ENCODE data around the gene CPN1. TPM values are rescaled to one million over a fixed set of nuclear protein-coding genes. Genes with fewer than 3 reads are reported as not detected.

CPN1 gene
- total and polyA plus RNA-seq, 4 donors = not detected

DNA sequence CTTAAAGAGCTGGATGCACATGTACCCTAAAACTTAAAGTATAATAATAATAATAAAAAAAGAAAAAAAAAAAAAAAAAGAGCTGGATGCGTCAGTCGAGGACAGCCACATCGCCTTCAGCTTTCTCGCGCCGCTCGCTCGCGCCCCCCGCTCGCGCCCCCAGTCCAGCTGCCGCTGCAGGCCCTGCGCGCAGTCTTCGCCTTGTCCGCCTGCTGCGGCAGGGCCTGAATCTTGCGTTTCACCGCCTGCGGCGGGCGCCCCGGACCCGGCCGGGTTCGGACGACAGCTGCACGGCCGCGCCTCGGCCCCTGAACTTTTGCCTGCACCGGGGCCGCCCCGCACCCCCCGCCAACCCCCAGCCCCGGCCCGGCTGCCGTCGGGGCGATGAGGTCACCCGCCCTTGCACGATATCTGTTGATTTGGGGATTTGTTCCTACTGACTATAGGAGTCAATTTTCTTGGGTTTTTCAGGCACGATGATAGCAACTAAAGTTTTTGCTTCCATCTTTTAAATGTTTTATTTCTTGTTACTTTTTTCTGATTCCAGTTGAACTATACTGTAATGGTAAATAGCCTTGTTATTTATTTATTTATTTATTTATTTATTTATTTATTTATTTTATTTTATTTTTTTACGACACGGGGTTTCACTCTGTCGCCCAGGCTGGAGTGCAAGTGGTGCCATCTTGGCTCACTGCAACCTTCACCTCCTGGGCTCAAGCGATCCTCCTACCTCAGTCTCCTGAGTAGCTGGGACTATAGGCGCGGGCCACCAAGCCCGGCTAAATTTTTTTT lies 33.5 kb upstream of the CPN1 start:
- no peak overlapping the region for H3K4me3 ChIP-seq (ENCODE audit: low read length in 2 of 2)
- intact Hi-C loops (cut with DNase I) = no loop called here
- ATAC-seq (ENCODE audit: low FRiP score) = no peak
- no peaks in the 10 kb centered on the region for H3K36me3 ChIP-seq (ENCODE audit: control insufficient read depth in 1 of 2, insufficient read depth in 2 of 2, low read length in 1 of 2)
- H3K4me1 ChIP-seq (ENCODE audit: control insufficient read depth in 1 of 2, insufficient read depth in 2 of 2, low read length in 2 of 2) = no peaks in the 10 kb centered on the region
- WGBS, 2 donors = 21% methylated on average over 48 to 51 of the region's 51 CpGs
- DNase-seq = no peak
- H3K27me3 ChIP-seq (ENCODE audit: control insufficient read depth in 1 of 2, insufficient read depth in 2 of 2, low read length in 1 of 2) = peaks cover 0 to 4% of the 10 kb centered on the region in 2 donors
- peaks cover 2% of the 10 kb centered on the region for H3K9me3 ChIP-seq (ENCODE audit: control insufficient read depth, low read length)
- no peak overlapping the region for H3K27ac ChIP-seq (ENCODE audit: low read depth in 1 of 2, low read length in 2 of 2)

GRCh38 chr10:100114460-100114859 lies 32.8 kb upstream of the CPN1 start:
- Histone ChIP-seq H3K27me3 (ENCODE audit: control insufficient read depth in 1 of 2, insufficient read depth in 2 of 2, low read length in 1 of 2) (peaks cover 0 to 4% of the 10 kb centered on the region in 2 donors), H3K36me3 (ENCODE audit: control insufficient read depth in 1 of 2, insufficient read depth in 2 of 2, low read length in 1 of 2) (no peaks in the 10 kb centered on the region), H3K4me3 (ENCODE audit: low read length in 2 of 2) (no peak overlapping the region), H3K27ac (ENCODE audit: low read depth in 1 of 2, low read length in 2 of 2) (no peak overlapping the region), H3K9me3 (ENCODE audit: control insufficient read depth, low read length) (peaks cover 2% of the 10 kb centered on the region), H3K4me1 (ENCODE audit: control insufficient read depth in 1 of 2, insufficient read depth in 2 of 2, low read length in 2 of 2) (no peaks in the 10 kb centered on the region)
- intact Hi-C loops (cut with DNase I) = no loop called here
- DNase-seq (no peak), ATAC-seq (ENCODE audit: low FRiP score) (no peak)
- 90% methylated on average over 13 of the region's 13 CpGs for whole genome bisulfite sequencing, 2 donors

- intact Hi-C loops (cut with DNase I) = no loop called here
- Histone ChIP-seq H3K36me3 (ENCODE audit: control insufficient read depth in 1 of 2, insufficient read depth in 2 of 2, low read length in 1 of 2) (no peaks in the 10 kb centered on the region), H3K27me3 (ENCODE audit: control insufficient read depth in 1 of 2, insufficient read depth in 2 of 2, low read length in 1 of 2) (no peaks in the 10 kb centered on the region), H3K4me1 (ENCODE audit: control insufficient read depth in 1 of 2, insufficient read depth in 2 of 2, low read length in 2 of 2) (no peaks in the 10 kb centered on the region), H3K27ac (ENCODE audit: low read depth in 1 of 2, low read length in 2 of 2) (no peak overlapping the region), H3K4me3 (ENCODE audit: low read length in 2 of 2) (no peak overlapping the region), H3K9me3 (ENCODE audit: control insufficient read depth, low read length) (no peaks in the 10 kb centered on the region)
- WGBS, 2 donors = 39 to 44% methylated on average over 3 of the region's 3 CpGs
- ATAC-seq (ENCODE audit: low FRiP score) (no peak), DNase-seq (no peak)
Observed at GRCh38 chr10:100109670-100110069, 28.0 kb upstream of the CPN1 start.

GRCh38 chr10:100106865-100107264 lies 25.2 kb upstream of the CPN1 start:
- H3K27ac ChIP-seq (ENCODE audit: low read depth in 1 of 2, low read length in 2 of 2) = no peak overlapping the region
- no peaks in the 10 kb centered on the region for H3K36me3 ChIP-seq (ENCODE audit: control insufficient read depth in 1 of 2, insufficient read depth in 2 of 2, low read length in 1 of 2)
- 79 to 81% methylated on average over 10 to 11 of the region's 11 CpGs for WGBS, 2 donors
- ATAC-seq (ENCODE audit: low FRiP score) (no peak), DNase-seq (no peak)
- peaks cover 2% of the 10 kb centered on the region for H3K9me3 ChIP-seq (ENCODE audit: control insufficient read depth, low read length)
- no peak overlapping the region for H3K4me3 ChIP-seq (ENCODE audit: low read length in 2 of 2)
- H3K27me3 ChIP-seq (ENCODE audit: control insufficient read depth in 1 of 2, insufficient read depth in 2 of 2, low read length in 1 of 2) = no peaks in the 10 kb centered on the region
- H3K4me1 ChIP-seq (ENCODE audit: control insufficient read depth in 1 of 2, insufficient read depth in 2 of 2, low read length in 2 of 2) = no peaks in the 10 kb centered on the region
- intact Hi-C loops (cut with DNase I) = no loop called here

DNA sequence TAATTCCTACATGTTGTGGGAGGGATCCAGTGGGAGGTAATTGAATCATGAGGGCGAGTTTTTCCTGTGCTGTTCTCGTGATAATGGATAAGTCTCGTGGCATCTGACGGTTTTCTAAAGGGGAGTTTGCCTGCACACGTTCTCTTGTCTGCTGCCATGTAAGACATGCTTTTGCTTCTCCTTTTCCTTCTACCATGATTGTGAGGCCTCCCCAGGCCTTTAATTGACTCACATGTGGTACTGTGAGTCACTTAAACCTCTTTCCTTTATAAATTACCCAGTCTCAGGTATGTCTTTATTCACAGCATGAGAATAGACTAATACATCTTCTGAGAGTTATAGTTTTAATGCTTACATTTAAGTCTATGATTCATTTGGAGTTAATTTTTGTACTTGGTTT lies 22.6 kb upstream of the CPN1 start:
- no peak for DNase-seq
- 85 to 87% methylated on average over 5 of the region's 5 CpGs for WGBS, 2 donors
- Histone ChIP-seq H3K4me3 (ENCODE audit: low read length in 2 of 2) (no peak overlapping the region), H3K4me1 (ENCODE audit: control insufficient read depth in 1 of 2, insufficient read depth in 2 of 2, low read length in 2 of 2) (no peaks in the 10 kb centered on the region), H3K9me3 (ENCODE audit: control insufficient read depth, low read length) (peaks cover 2% of the 10 kb centered on the region), H3K27ac (ENCODE audit: low read depth in 1 of 2, low read length in 2 of 2) (no peak overlapping the region), H3K36me3 (ENCODE audit: control insufficient read depth in 1 of 2, insufficient read depth in 2 of 2, low read length in 1 of 2) (no peaks in the 10 kb centered on the region), H3K27me3 (ENCODE audit: control insufficient read depth in 1 of 2, insufficient read depth in 2 of 2, low read length in 1 of 2) (no peaks in the 10 kb centered on the region)
- no peak for ATAC-seq (ENCODE audit: low FRiP score)
- intact Hi-C loops (cut with DNase I) = no loop called here

GRCh38 chr10:100103581-100103980 lies 21.9 kb upstream of the CPN1 start:
- Histone ChIP-seq H3K4me1 (ENCODE audit: control insufficient read depth in 1 of 2, insufficient read depth in 2 of 2, low read length in 2 of 2) (no peaks in the 10 kb centered on the region), H3K4me3 (ENCODE audit: low read length in 2 of 2) (no peak overlapping the region), H3K27me3 (ENCODE audit: control insufficient read depth in 1 of 2, insufficient read depth in 2 of 2, low read length in 1 of 2) (no peaks in the 10 kb centered on the region), H3K36me3 (ENCODE audit: control insufficient read depth in 1 of 2, insufficient read depth in 2 of 2, low read length in 1 of 2) (no peaks in the 10 kb centered on the region), H3K27ac (ENCODE audit: low read depth in 1 of 2, low read length in 2 of 2) (no peak overlapping the region), H3K9me3 (ENCODE audit: control insufficient read depth, low read length) (peaks cover 2% of the 10 kb centered on the region)
- DNase-seq (no peak), ATAC-seq (ENCODE audit: low FRiP score) (no peak)
- intact Hi-C loops (cut with DNase I) = no loop called here
- WGBS, 2 donors = 40 to 51% methylated on average over 5 of the region's 5 CpGs

GRCh38 chr10:100101192-100102076 lies 19.8 kb upstream of the CPN1 start:
- Histone ChIP-seq H3K27me3 (ENCODE audit: control insufficient read depth in 1 of 2, insufficient read depth in 2 of 2, low read length in 1 of 2) (no peaks in the 10 kb centered on the region), H3K36me3 (ENCODE audit: control insufficient read depth in 1 of 2, insufficient read depth in 2 of 2, low read length in 1 of 2) (no peaks in the 10 kb centered on the region), H3K4me3 (ENCODE audit: low read length in 2 of 2) (no peak overlapping the region), H3K9me3 (ENCODE audit: control insufficient read depth, low read length) (peaks cover 4% of the 10 kb centered on the region), H3K27ac (ENCODE audit: low read depth in 1 of 2, low read length in 2 of 2) (no peak overlapping the region), H3K4me1 (ENCODE audit: control insufficient read depth in 1 of 2, insufficient read depth in 2 of 2, low read length in 2 of 2) (no peaks in the 10 kb centered on the region)
- no peak for DNase-seq
- ATAC-seq (ENCODE audit: low FRiP score) = no peak
- 50 to 51% methylated on average over 6 of the region's 6 CpGs for WGBS, 2 donors
- intact Hi-C loops (cut with DNase I) = no loop called here

DNA sequence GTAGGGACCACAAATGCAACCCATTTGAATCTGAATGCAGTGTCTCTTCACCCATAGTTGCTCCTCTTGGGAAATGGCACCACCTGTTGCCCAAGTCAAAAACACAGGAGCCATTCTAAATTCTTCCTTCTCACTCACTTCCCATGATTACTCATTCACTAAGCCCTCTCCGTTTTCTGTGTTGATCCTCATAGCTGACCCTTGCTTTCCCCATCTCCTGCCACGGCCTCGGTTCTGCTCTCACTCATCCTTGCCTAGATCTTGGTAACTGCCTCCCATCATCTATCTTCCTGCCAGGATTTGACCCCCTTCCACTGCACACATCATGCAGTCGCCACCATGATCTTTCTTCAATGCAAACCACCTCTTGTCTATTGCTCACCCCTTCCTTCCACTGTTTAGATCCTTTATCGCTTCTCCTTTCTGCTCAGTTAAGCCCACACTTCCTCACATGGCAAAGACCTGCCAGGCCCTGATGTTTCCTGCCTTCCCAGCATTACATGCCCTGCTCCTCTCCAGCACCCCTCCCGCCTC lies 19.0 kb upstream of the CPN1 start:
- Histone ChIP-seq H3K4me1 (ENCODE audit: control insufficient read depth in 1 of 2, insufficient read depth in 2 of 2, low read length in 2 of 2) (no peaks in the 10 kb centered on the region), H3K4me3 (ENCODE audit: low read length in 2 of 2) (no peak overlapping the region), H3K27ac (ENCODE audit: low read depth in 1 of 2, low read length in 2 of 2) (no peak overlapping the region), H3K36me3 (ENCODE audit: control insufficient read depth in 1 of 2, insufficient read depth in 2 of 2, low read length in 1 of 2) (no peaks in the 10 kb centered on the region), H3K9me3 (ENCODE audit: control insufficient read depth, low read length) (peaks cover 4% of the 10 kb centered on the region), H3K27me3 (ENCODE audit: control insufficient read depth in 1 of 2, insufficient read depth in 2 of 2, low read length in 1 of 2) (no peaks in the 10 kb centered on the region)
- WGBS, 2 donors = 67 to 73% methylated on average over 6 of the region's 6 CpGs
- intact Hi-C loops (cut with DNase I) = no loop called here
- DNase-seq = no peak
- no peak for ATAC-seq (ENCODE audit: low FRiP score)
